Fibroblast of the aortic adventitia (primary cell): Measurements from ENCODE around the gene RPL13. TPM values are rescaled to one million over a fixed set of nuclear protein-coding genes. Genes with fewer than 3 reads are reported as not detected.

Experiments
- DNase-seq: peaks from one replicate; pipeline ENCODE4 v3.0.0-alpha.2; 2010; ENCODE audit warnings: low read depth
- H3K4me3 ChIP-seq: 2 replicates; pipeline ENCODE4 v1.5.1; 2011; ENCODE audit warnings: low read depth, mild to moderate bottlenecking, control low read depth, low read length, moderate library complexity
- CTCF ChIP-seq: IDR thresholded peaks from 2 replicates; pipeline ENCODE4 v1.5.1; 2011; ENCODE audit warnings: mild to moderate bottlenecking, low read length, control low read depth, inconsistent platforms; ENCODE audit not compliant: insufficient read depth
- total RNA-seq: library from RNA; depleted of rRNA; stranded (reverse); fragments of >200 nt; gene quantifications from 2 replicates; pipeline ENCODE4 v1.2.3, GENCODE V29; 2012; ENCODE audit warnings: low replicate concordance

The RPL13 gene
- total RNA-seq, 1 donor, result 3,366 TPM

GRCh38 chr16:89599451-89599858 is 39.0 kb downstream of the RPL13 start:
- H3K4me3 ChIP-seq, result no peak overlapping the region
- no peak for DNase-seq
- TF ChIP-seq CTCF, result peak; percentile 35

- H3K4me3 ChIP-seq, result no peak overlapping the region
- no peak for TF ChIP-seq CTCF
- DNase-seq, result no peak
These were observed 39.4 kb downstream of the RPL13 start for GRCh38 chr16:89599902-89600301.

GRCh38 chr16:89600427-89600826 is 39.9 kb downstream of the RPL13 start:
- H3K4me3 ChIP-seq, result no peak overlapping the region
- TF ChIP-seq CTCF, result no peak
- DNase-seq, result no peak

- TF ChIP-seq CTCF, result no peak
- no peak for DNase-seq
- H3K4me3 ChIP-seq, result no peak overlapping the region
These were observed 40.5 kb downstream of the RPL13 start for GRCh38 chr16:89600956-89601355.

- TF ChIP-seq CTCF, result no peak
- no peak for DNase-seq
- no peak overlapping the region for H3K4me3 ChIP-seq
These were observed 41.4 kb downstream of the RPL13 start for GRCh38 chr16:89601906-89602272.

- no peak for TF ChIP-seq CTCF
- DNase-seq, result peak; percentile 73
- H3K4me3 ChIP-seq, result peak overlapping the region; percentile 25
These were observed 41.9 kb downstream of the RPL13 start for GRCh38 chr16:89602273-89602951.
